HT1080 (cell line): ENCODE data around the gene CD58. TPM values are rescaled to one million over a fixed set of nuclear protein-coding genes. Genes with fewer than 3 reads are reported as not detected.
A peak's percentile ranks its signal among the peaks of the same experiment; 100 is the strongest.
"Not testable (repeated sequence)": the region's sequence is repeated elsewhere in the genome, so short reads cannot be mapped to it uniquely, and the experiment has no call there.

Source experiments
- DNase-seq: peaks from one replicate; pipeline ENCODE4 v3.0.0-alpha.2; 2015; ENCODE audit warnings: low read depth
- polyA plus RNA-seq, 2 experiments: library from polyadenylated mRNA; depleted of rRNA; stranded (reverse); fragments of >200 nt; gene quantifications; 2 replicates each; pipeline ENCODE4 v1.2.3, GENCODE V29; 2015
- total RNA-seq: library from RNA; depleted of rRNA; stranded (reverse); fragments of >200 nt; shearing (Covaris generic); gene quantifications from 2 replicates; pipeline ENCODE4 v1.2.3, GENCODE V29; 2014; rRNA removed

CD58 gene, protein sequence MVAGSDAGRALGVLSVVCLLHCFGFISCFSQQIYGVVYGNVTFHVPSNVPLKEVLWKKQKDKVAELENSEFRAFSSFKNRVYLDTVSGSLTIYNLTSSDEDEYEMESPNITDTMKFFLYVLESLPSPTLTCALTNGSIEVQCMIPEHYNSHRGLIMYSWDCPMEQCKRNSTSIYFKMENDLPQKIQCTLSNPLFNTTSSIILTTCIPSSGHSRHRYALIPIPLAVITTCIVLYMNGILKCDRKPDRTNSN
- 33.5 and 43.8 TPM in 2 replicates for total RNA-seq
- polyA plus RNA-seq (2015; cell fraction: cytosol; rRNA removed), result 40.4 and 45.5 TPM in 2 replicates
- 33.8 and 44.3 TPM in 2 replicates for polyA plus RNA-seq (2015; cell fraction: nucleus; rRNA removed)

DNA sequence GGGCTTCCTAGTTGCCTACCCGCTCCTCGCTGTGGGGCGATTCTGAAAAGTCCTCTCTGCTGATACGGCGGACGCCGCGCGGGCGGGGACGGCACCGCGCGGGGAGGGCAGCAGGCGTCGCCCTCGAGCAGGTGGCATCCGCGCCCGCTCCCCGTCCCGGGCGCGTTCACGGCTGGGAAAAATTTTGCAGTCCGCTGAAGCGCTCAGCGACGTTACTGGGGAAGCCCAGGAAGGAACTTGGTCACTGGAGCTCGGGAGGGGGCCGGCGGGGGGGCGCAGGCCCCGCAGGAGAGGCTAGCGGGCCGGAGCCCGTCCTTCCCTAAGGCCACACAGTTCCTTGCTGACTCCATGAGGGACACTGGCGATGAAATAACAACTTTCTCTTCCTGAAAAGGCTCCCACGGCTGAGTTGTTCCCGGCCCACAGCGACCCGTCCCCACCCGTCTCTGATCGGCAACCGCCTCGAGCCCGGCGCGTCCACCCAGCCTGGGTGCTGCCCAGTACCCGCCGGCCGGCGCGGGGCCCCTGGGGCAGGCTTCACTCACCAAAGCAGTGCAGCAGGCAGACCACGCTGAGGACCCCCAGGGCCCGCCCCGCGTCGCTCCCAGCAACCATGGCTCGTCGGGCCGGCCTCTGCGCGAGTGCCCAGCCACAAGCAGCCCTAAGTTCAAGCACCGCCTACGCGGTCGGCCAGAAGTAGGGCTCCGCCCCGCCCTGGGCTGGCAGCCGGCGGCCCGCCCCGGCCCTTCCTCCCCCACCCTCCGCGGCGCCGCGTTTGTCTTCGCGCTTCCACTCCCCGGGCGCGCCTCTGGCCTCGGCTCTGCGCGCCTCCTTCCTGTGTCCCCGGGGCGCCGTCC, at the start of gene CD58:
Gene CD58 (minus strand): TSS at position 669 of the 857 bp plus-strand sequence. CDS start 54 bp downstream, at position 615.
- DNase-seq, result peak; percentile 86

DNA sequence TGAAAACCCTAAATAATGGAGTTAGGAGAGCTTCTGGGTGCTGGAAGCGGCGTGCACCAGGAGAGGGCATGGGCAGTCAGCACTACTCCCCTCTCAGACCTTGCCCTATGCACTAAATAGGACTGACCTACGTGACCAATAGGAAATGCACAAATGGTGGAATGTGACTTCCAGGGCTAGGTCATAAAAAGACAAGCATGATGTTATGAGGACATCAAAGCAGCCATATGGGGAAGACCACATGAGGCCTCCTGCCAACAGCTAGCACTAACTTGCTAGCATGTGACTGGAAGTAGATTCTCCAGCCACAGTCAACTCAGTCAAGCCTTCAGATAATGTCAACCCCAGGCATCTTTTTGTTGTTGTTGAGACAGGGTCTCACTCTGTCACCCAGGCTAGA, 49.6 kb upstream of the CD58 start:
- DNase-seq, result not testable (repeated sequence)

DNA sequence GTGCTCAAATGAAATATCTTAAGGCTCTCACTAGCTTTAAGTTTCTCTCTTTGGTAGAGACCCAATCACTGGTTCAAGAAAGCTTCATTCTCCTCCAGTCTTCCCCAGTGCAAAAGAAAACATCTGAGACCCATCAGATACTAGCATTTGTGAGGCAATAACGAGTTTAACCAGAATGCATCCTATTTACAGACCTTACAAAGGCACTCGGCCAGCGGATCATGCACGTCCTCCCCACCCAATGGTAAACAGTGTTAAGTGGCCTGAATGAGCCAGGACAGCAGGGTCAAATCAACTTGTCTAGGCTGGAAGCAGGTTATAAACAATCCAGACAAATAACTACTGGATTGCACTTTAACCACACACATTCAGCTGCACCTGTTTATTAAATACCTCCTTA, 48.3 kb upstream of the CD58 start:
- DNase-seq, result not testable (repeated sequence)

DNA sequence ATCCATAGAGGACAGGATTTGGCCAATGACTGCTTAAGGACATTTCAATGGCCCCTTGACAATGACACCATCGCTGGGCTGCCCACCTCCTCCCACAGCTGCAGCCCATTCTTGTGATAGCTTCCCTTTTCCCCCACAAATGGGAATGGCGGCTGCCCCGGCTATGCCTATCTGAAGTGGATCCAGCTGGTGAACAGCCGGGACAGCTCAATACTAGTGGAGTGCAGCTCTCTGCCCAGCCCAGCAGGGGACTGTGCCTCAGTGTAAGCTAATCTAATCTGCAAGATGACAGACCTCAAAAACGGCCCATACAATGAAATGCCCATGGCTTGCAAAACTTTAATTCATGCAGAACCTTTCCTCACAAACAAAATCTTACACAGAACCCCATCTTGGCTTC, 47.0 kb upstream of the CD58 start:
- DNase-seq, result not testable (repeated sequence)

DNA sequence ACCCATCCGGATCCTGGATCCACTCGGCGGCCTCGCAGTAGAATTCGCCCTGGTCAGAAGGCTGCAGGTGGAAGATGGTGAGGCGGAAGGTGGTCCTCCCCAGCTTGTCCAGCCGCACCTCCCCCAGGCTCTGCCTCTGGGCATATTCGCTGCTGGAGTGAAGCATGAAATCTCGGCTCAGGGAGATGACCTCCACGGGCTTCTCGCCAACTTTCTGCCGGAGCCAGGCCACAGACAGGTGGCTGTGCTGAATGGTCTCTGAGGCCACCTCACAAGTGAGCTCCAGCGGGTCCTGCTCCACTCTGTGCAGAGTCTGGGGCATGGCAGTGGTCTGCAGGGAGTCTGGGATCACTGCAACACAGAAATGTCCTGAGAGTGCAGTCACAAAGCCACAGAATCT, 43.0 kb upstream of the CD58 start:
- not testable (repeated sequence) for DNase-seq

DNA sequence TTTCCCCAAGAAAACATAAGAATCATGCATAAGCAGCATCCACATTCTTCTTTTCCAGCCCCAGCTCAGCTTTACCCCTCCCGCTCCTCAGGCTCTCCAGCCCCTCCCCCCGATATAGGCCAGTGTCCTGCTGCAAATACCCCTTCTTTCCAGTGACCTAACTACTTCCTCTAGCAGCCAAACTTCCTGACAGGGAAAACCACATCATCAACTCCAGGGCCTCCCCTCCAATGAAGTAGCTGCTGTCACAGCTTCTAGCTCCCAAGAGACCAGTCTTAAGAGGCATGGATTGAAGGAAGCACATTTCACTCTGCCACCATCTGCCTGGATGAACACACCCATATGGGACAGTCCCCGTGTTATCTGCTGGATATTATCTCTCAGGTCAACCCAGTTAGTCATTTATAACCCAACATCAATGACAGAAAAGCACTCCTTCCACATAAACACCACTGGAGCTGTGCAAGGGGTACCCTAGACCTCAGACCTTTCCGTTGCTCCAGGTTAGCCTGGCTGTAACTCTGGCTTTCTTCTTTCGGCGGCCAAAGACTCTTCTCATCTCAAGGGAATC, 39.1 kb upstream of the CD58 start:
- peak; percentile 52 for DNase-seq

DNA sequence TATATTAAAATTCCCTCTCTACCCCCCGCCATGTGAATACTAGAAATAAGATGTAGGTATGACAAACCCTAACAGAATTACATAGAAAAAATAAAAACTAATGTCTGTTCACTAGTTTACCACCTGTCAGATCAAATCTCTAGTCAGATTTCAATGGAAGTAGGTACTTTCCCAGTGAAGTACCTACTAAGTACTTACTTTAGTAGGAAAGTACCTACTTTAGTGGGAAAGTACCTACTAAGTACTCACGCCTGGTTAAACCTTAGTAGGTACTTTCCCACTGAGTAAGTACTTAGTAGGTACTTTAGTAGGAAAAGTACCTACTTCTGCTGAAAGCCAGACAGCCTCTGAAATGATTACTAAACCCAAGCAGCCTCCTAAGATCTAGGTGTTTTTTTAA, 38.0 kb upstream of the CD58 start:
- DNase-seq, result not testable (repeated sequence)

DNA sequence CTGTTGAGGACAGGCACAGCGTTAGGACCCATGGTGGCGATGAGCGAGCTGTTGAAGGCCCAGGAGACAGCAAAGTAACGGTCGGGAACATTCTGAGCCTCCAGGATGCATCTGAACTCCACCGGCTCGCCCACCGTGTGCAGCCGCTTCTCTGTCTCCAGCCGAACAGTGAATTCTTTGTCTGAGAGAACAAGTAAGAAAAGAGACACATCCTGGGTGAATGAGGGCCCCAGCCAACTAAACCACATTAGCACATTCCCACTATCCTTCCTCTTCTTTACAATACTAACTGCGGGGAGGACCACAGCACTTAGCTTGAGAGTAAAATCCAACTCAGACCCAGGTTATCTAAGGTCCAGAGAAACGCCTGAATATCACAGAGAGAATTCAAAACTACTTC, 37.3 kb upstream of the CD58 start:
- not testable (repeated sequence) for DNase-seq

DNA sequence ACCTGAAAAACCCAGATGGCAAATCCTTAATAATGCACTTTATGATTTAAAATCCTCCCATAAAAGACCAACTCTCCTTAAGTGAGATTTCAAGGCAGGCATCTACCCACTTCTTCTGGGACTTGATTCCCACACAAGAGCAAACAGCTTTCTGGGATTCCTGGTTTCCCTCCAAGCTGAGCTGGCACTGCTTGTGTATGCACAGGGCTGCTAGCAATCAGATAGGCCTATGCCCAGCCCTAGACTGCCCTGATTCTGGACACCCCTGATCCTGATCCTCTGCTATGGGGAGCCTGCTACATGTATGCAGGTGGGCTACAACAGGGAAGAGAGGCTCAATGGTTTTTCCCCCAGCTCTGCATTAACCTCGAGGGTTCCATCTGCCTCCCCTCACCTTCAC, 36.6 kb upstream of the CD58 start:
- not testable (repeated sequence) for DNase-seq

DNA sequence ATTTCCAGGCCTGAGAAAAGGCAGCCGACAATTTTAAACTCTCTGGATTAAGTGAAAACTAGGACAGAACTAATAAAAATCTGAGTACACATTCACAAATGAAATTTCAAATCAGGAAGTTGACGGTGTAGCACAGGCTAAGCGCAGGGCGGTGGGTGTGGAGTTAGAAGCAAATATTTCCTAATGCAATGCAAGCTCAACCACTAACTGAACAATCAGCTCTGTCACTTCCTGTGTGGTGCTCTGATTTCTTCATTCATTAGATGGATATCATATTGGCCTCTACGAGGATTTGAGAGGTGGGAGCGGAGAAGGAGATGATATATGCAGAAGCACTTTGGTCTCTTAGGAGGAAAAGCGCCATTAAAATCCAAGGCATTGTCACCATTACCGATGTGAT, 35.2 kb upstream of the CD58 start:
- DNase-seq, result peak; percentile 54

DNA sequence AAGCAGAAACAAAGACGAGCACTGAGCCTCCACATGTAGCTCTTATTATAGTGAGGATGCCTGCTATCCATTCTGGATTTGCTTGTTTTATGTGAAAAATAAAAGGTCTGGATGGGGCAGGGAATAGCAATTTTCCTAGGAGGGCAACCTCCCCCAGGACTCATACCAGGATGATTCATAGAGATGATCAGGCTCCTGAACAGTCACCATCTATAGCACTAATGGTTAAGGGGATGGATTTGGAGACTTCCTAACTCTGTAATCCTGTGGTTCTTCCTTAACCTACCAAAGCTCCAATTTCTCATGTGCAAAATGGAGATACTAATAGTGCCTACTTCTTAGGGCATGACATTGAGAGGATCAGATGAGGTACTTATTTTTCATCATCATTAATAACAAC, 34.5 kb upstream of the CD58 start:
- DNase-seq, result peak; percentile 34

DNA sequence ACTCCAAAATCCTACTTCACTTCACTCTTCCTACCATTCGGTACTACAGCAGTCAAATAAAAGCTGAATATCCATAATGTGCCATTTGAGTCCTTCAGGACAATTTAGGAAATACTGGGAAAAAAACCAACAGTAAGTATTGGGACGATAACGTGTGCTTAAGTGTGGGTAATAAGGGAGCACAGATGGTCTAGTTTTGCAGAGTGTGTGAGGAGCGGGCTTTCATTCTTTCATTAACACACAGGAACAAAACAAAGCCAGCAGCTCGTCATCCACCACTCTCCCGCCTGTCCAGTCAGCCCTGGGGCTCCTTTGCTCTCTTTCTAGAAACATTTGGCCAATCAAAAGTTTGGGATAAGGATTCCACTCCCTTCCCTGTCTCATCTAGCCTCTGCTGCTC, 33.6 kb upstream of the CD58 start:
- not testable (repeated sequence) for DNase-seq

DNA sequence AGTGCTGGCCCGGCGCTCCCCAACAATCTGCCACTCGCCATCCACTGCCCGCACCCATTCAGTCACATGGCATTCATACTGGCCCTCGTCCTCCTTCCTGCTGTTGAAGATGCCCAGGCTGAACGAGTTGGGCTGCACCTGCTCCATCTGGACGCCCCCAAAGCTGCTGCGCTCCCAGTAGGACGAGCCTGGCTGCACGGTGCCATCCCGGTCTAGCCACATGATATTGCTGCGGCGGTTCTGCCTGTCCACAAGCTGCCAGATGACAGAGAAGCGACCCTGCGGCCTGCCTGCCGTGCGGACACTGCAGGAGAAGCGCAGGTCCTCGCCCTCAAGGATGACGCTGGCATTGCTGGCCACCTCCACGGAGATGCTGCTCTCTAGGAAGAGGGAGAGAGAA, 32.8 kb upstream of the CD58 start:
- DNase-seq, result not testable (repeated sequence)

DNA sequence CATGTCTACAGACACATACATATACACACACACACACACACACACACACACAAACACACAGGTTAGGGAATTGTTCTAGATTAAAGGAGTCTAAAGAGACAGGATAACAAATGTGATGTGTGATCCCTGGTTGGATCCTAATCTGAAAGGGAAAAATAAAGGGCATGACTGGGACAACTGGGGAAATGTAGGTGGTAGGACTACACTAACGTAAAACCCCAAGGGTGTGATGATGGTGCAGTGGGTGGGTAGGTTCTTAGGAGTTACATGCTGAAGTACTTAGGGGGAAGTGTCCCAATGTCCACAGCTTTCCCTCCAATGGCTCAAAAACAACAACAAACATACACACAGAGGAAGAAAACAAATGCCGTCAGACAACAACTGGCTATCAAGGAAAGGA, 28.5 kb upstream of the CD58 start:
- not testable (repeated sequence) for DNase-seq

DNA sequence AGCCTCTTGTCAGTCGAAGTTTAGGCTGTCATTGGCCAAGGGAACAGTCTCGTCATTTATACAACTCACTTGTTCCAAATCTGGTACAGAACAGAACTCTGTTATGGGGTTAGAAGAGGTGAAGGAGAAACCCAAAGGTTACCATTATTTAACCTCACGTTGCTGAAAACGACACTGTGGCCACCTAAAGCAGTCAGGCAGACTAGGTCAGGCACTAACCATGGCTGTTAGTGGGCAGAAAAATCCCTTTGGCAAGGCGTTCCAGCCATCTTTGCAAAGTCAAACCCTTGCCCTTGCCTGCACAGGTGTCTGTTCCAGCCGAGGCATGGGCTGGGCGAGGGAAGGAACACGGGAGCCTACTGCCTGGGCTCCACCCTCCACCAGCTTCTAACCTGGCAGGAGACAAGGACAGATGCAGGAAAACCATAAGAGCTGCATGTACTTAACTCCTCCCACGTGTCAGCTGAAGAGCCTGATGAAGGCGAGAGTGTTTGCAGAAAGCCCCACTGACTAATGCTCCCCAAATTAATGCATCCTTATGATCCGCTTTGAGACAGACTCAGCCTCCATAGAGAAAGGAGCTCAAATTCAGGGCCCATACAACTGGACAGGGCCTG, 27.7 kb upstream of the CD58 start:
- DNase-seq, result not testable (repeated sequence)

DNA sequence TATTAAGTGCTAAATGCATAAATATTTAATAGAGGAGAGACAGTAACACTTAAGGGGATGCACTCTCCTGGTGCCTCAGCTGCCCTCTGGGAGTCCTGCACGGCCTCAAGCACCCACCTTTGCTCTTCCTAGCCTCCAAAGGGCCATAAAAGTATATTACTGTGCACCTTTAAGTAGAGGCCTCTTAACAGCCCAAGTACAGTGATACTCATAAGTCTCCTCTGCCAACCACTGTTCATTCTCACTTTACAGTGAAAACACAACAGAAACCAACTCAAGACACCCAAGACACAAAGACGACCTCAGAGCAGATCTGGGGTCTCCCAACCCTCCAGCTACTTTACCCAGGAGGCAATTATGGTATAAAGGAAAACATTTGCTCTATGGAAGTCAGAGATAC, 26.6 kb upstream of the CD58 start:
- DNase-seq, result not testable (repeated sequence)

DNA sequence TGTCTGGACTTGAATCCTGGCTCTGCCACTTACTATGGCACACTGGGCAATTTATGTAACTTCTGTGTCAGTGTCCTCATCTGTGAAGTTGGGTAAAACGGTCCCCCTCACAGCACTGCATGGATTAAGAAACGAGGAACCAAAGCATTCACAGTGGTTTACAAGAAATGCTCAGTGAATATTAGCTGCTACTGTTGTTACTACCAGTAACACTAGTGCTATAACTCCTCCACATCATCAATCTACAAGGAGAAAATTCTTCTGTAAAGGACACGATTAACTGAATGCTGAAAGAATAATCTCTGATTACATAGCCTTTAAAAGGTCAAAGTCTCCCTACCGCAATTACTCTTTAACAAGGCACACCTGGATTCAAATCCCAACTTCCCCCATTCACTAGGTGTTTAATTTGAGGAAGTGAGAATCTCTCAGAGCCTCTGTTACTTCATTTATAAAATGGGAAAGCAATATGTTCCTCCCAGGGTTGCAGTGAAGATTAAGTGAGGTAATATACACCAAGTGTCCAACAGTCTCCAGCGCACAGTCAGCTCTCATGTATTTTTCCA, 26.0 kb upstream of the CD58 start:
- DNase-seq, result not testable (repeated sequence)

DNA sequence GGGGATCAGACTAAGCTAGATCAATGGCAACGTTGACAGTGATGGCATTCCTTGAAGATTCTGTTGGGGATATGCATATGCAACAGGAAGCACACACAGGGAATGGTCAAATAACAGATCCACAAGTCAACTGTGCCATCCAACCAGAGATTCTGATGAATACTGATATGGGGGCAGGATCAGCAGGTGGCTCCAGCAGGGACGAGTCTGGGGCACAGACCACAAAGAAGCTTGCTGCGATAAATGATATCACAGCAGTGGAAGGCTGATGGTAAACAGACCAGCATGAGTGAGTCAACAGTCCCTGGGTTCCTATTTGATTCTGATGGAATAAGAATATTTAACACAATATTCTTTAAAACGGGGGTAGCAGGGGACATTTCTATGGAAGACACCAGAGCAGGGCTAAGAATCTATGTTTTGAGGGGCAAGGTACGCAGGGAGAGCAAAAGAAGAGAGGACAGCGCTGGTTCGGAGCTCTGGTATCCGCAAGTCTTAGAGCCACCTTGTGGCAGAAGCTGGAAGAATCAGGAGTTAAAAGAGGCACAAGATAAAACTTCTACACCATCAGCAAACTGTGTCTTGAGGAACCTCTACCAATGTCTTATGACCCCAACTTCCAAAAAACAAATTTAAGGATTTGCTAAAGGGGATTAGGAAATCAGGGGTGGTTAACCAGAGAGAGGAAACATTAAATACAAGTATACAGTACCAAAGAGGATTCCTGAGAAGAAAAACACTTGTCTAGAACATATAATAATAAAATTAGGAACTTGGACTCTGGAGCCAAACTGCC, 25.3 kb upstream of the CD58 start:
- peak; percentile 48 for DNase-seq

DNA sequence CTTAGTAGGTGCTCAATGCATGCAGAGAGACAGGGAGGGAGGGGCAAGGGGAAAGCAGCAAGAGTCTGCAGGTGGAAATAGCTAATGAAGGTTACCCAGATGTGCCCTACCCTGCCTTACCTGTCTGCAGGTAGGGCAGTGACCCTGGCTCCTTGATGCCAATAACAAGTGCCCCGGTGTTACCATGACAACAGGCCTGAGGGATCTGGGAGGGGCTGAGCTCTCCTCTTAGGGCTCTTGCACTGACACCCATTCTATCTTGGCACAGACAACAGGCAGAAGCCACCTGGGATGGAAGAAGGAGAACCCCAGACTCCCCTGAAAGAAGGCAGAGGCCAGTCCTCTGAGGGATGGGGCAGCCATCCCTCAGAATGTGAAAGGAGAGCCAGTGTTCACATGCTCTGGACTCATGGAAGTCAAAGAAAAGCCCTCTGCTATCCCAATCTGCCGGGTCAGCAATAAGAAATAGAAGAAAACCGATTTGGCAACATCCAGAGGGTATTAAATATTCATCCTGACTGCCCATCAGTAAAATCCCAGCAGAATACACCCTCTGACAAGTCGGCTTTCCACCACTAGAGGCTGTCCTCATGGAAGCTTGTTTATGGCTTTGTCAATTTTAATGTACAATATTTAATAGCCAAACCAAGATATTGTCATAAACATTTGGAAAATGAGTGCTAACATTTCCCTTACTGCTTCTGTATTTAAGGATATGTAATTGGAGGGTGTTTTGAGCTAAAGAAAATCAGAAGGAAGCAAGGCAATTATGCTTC, 24.4 kb upstream of the CD58 start:
- not testable (repeated sequence) for DNase-seq

DNA sequence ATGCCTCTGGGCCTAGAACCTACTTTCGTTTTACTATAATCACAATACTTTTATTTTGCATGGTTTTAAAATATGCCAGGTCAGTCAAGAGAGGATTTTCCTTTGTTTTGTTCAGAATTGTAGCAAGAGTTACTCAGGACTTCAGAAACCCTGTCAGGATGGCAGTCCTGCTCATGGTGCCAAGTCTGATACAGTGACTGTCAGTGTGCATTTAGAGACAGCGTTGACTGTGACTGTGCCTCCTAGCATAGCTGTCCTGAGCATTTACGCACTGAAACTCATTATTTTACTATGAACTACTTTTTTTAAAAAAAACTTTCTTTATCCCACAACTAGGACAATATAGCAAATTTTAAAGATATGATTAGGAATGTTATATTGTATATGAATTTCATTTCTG, 23.2 kb upstream of the CD58 start:
- DNase-seq, result not testable (repeated sequence)
